ENCODE results near the gene ANKRD52.

Gene ANKRD52

GRCh38 chr12:56244494-56244893 is 13.7 kb downstream of the ANKRD52 start:
- POLR2A ChIA-PET = no interaction called here
- no peak for DNase-seq (ENCODE audit: extremely low spot score)
- CTCF ChIA-PET = interaction anchor here (1.4 to 2.9 kb wide), 2 partner anchors 13 to 507 kb away, joined by 3 to 13 read pairs; partner anchors contain the start of gene ANKRD52
- no peak for TF ChIP-seq CTCF (IDR thresholded peaks at IDR 0.05; ENCODE audit: control extremely low read depth, extremely low read depth, low read depth, missing control alignments)

GRCh38 chr12:56243731-56244181 is 14.4 kb downstream of the ANKRD52 start:
- TF ChIP-seq CTCF (IDR thresholded peaks at IDR 0.05; ENCODE audit: control extremely low read depth, extremely low read depth, low read depth, missing control alignments) = no peak
- DNase-seq (ENCODE audit: extremely low spot score) = no peak
- POLR2A ChIA-PET = no interaction called here
- CTCF ChIA-PET = interaction anchor here (0.7 to 2.9 kb wide), 2 partner anchors 14 to 23 kb away, joined by 3 to 13 read pairs; partner anchors contain the start of genes ANKRD52 and COQ10A

- TF ChIP-seq CTCF (IDR thresholded peaks at IDR 0.05; ENCODE audit: control extremely low read depth, extremely low read depth, low read depth, missing control alignments) = no peak
- ChIA-PET POLR2A (no interaction called here), CTCF (interaction anchor here (2.9 kb wide), 1 partner anchor 14 kb away, joined by 13 read pairs; the partner anchor contains the start of gene ANKRD52)
- DNase-seq (ENCODE audit: extremely low spot score) = no peak
Observed at GRCh38 chr12:56242986-56243385, 15.2 kb downstream of the ANKRD52 start.

- ChIA-PET CTCF (interaction anchor here (0.6 to 1.4 kb wide), 3 partner anchors 9 to 25 kb away, joined by 3 read pairs; partner anchors contain the start of gene ANKRD52), POLR2A (no interaction called here)
- TF ChIP-seq CTCF (IDR thresholded peaks at IDR 0.05; ENCODE audit: control extremely low read depth, extremely low read depth, low read depth, missing control alignments) = no peak
- no peak for DNase-seq (ENCODE audit: extremely low spot score)
Observed at GRCh38 chr12:56241424-56242303, 16.5 kb downstream of the ANKRD52 start.

- TF ChIP-seq CTCF (IDR thresholded peaks at IDR 0.05; ENCODE audit: control extremely low read depth, extremely low read depth, low read depth, missing control alignments) = no peak
- ChIA-PET POLR2A (no interaction called here), CTCF (interaction anchor here (0.8 to 3.5 kb wide), 5 partner anchors 10 to 48 kb away, joined by 3 to 13 read pairs (median 4); partner anchors contain the start of genes ANKRD52 and SMARCC2)
- no peak for DNase-seq (ENCODE audit: extremely low spot score)
Observed at GRCh38 chr12:56237552-56237951, 20.6 kb downstream of the ANKRD52 start.

- CTCF ChIA-PET = interaction anchor here (0.8 to 3.5 kb wide), 7 partner anchors 10 to 47 kb away, joined by 3 to 13 read pairs (median 4); partner anchors contain the start of genes ANKRD52 and SMARCC2
- DNase-seq (ENCODE audit: extremely low spot score) = no peak
- TF ChIP-seq CTCF (IDR thresholded peaks at IDR 0.05; ENCODE audit: control extremely low read depth, extremely low read depth, low read depth, missing control alignments) = no peak
- POLR2A ChIA-PET = interaction anchor here (0.5 to 0.6 kb wide), 2 partner anchors 231 to 514 kb away, joined by 3 read pairs; no protein-coding TSS in a partner anchor
Observed at GRCh38 chr12:56236985-56237384, 21.2 kb downstream of the ANKRD52 start.
